GM23338 (cell line): ENCODE data around the gene KRTAP12-4.

Experiments used
- CREB1 ChIP-seq: fragments of 250-450 bp; sonication (Bioruptor Pico); IDR thresholded peaks from 2 replicates; pipeline ENCODE4 v1.5.0; 2020; ENCODE audit warnings: low read depth, mild to moderate bottlenecking, moderate library complexity
- CTCF ChIP-seq, 2 experiments: fragments of 200-600 bp in 1 of 2; sonication (generic) in 1 of 2; conservative IDR thresholded peaks; 2 replicates each; pipeline versions ENCODE4 v1.5.1 to v1.6.1; 2016 to 2017; ENCODE audit warnings: antibody characterized with exemption in 2 of 2, low read depth in 2 of 2, mild to moderate bottlenecking in 2 of 2, moderate library complexity in 1 of 2
- EZH2 ChIP-seq: fragments of 200-600 bp; sonication (generic); IDR thresholded peaks from one replicate; pipeline ENCODE4 v1.8.0; 2017; ENCODE audit warnings: antibody characterized with exemption, mild to moderate bottlenecking, low read depth; ENCODE audit not compliant: unreplicated experiment
- EZH2phosphoT487 ChIP-seq: fragments of 200-600 bp; sonication (generic); IDR thresholded peaks from one replicate; pipeline ENCODE4 v1.8.1; 2018; ENCODE audit warnings: antibody characterized with exemption; ENCODE audit not compliant: unreplicated experiment
- JUNB ChIP-seq: IDR thresholded peaks from one replicate; pipeline ENCODE4 v1.6.1; 2016; ENCODE audit warnings: antibody characterized with exemption; ENCODE audit not compliant: unreplicated experiment
- NANOG ChIP-seq: IDR thresholded peaks from 2 replicates; pipeline ENCODE4 v1.6.1; 2016; ENCODE audit warnings: antibody characterized with exemption, borderline replicate concordance
- POLR2AphosphoS5 ChIP-seq: IDR thresholded peaks from 2 replicates; pipeline ENCODE4 v1.6.1; 2016; ENCODE audit warnings: antibody characterized with exemption, low read depth
- REST ChIP-seq: IDR thresholded peaks from one replicate; pipeline ENCODE4 v1.6.1; 2018; ENCODE audit warnings: antibody characterized with exemption; ENCODE audit not compliant: unreplicated experiment
- STAT1 ChIP-seq: IDR thresholded peaks from one replicate; pipeline ENCODE4 v1.6.1; 2016; ENCODE audit warnings: antibody characterized with exemption; ENCODE audit not compliant: unreplicated experiment
- ZNF114 ChIP-seq: fragments of 250-450 bp; sonication (Bioruptor Pico); IDR thresholded peaks from 2 replicates; pipeline ENCODE4 v1.5.0; 2020; ENCODE audit warnings: mild to moderate bottlenecking, moderate library complexity
- ZNF331 ChIP-seq: fragments of 250-450 bp; sonication (Bioruptor Pico); IDR thresholded peaks from 2 replicates; pipeline ENCODE4 v1.5.0; 2020; ENCODE audit warnings: low read depth, mild to moderate bottlenecking, moderate library complexity

- no peak for TF ChIP-seq EZH2
- no peak for TF ChIP-seq CTCF (conservative IDR thresholded peaks at IDR 0.05; ENCODE audit: low read depth in 2 of 2)
- TF ChIP-seq POLR2AphosphoS5, result no peak
- no peak for TF ChIP-seq NANOG
- TF ChIP-seq REST, result no peak
- TF ChIP-seq EZH2phosphoT487, result no peak
- TF ChIP-seq CREB1, result no peak
- no peak for TF ChIP-seq ZNF331
- no peak for TF ChIP-seq JUNB
- no peak for TF ChIP-seq ZNF114 (CRISPR knock-in tag)
- TF ChIP-seq STAT1, result no peak
These were observed 28.7 kb downstream of the KRTAP12-4 start for GRCh38 chr21:44625756-44626155.
